Transverse colon (tissue), 3 donors: ENCODE results near the gene PVALEF.

ENCODE experiments used
- CTCF ChIP-seq, 5 experiments: fragments of 200-600 bp in 3 of 5; fragments of 450-650 bp in 2 of 5; sonication (generic) in 3 of 5; IDR thresholded peaks; 1 replicate in 2 of 5; 2 replicates in 3 of 5; pipeline ENCODE4 v1.5.1; 2016 to 2017; ENCODE audit warnings: antibody characterized with exemption in 5 of 5, inconsistent platforms in 3 of 5, mild to moderate bottlenecking in 2 of 5, moderate library complexity in 1 of 5
- POLR2A ChIP-seq: fragments of 450-650 bp; IDR thresholded peaks from one replicate; pipeline ENCODE4 v1.6.1; 2016; ENCODE audit warnings: antibody characterized with exemption, mild to moderate bottlenecking, moderate library complexity

GRCh38 chr17:81148986-81149533, 16.2 kb upstream of the PVALEF start:
- TF ChIP-seq POLR2A = no peak
- TF ChIP-seq CTCF (IDR thresholded peaks at IDR 0.05) = no peak
